ENCODE data around the gene IPO11.
"Not testable (repeated sequence)": the region's sequence is repeated elsewhere in the genome, so short reads cannot be mapped to it uniquely, and the experiment has no call there.

Gene IPO11

GRCh38 chr5:62596691-62597090 lies 184.1 kb downstream of the IPO11 start:
- DNase-seq (ENCODE audit: low read depth in 2 of 2), result no peak

GRCh38 chr5:62597314-62597713 lies 184.8 kb downstream of the IPO11 start:
- no peak for DNase-seq (ENCODE audit: low read depth in 2 of 2)

- DNase-seq (ENCODE audit: low read depth in 2 of 2), result no peak
Measured at GRCh38 chr5:62600560-62601252, 188.1 kb downstream of the IPO11 start.

- no peak for DNase-seq (ENCODE audit: low read depth in 2 of 2)
Measured at GRCh38 chr5:62603934-62604333, 191.4 kb downstream of the IPO11 start.

- DNase-seq (ENCODE audit: low read depth in 2 of 2), result no peak
Measured at GRCh38 chr5:62605638-62606037, 193.1 kb downstream of the IPO11 start.

- no peak for DNase-seq (ENCODE audit: low read depth in 2 of 2)
Measured at GRCh38 chr5:62606878-62607277, 194.3 kb downstream of the IPO11 start.

GRCh38 chr5:62607615-62608014 lies 195.1 kb downstream of the IPO11 start:
- DNase-seq (ENCODE audit: low read depth in 2 of 2), result no peak

GRCh38 chr5:62608529-62609511 lies 196.3 kb downstream of the IPO11 start:
- DNase-seq (ENCODE audit: low read depth in 2 of 2), result no peak

GRCh38 chr5:62614355-62614754 lies 201.8 kb downstream of the IPO11 start:
- DNase-seq (ENCODE audit: low read depth in 2 of 2), result no peak

- DNase-seq (ENCODE audit: low read depth in 2 of 2), result no peak
Measured at GRCh38 chr5:62616615-62617277, 204.2 kb downstream of the IPO11 start.

GRCh38 chr5:62617943-62618342 lies 205.4 kb downstream of the IPO11 start:
- DNase-seq (ENCODE audit: low read depth in 2 of 2), result no peak

GRCh38 chr5:62620761-62621160 lies 208.2 kb downstream of the IPO11 start:
- no peak for DNase-seq (ENCODE audit: low read depth in 2 of 2)

- DNase-seq (ENCODE audit: low read depth in 2 of 2), result no peak
Measured at GRCh38 chr5:62621280-62621679, 208.7 kb downstream of the IPO11 start.

GRCh38 chr5:62623271-62623670 lies 210.7 kb downstream of the IPO11 start:
- no peak for DNase-seq (ENCODE audit: low read depth in 2 of 2)

- not testable (repeated sequence) for DNase-seq (ENCODE audit: low read depth in 2 of 2)
Measured at GRCh38 chr5:62624436-62624835, 211.9 kb downstream of the IPO11 start.

- no peak for DNase-seq (ENCODE audit: low read depth in 2 of 2)
Measured at GRCh38 chr5:62626534-62626933, 214.0 kb downstream of the IPO11 start.

GRCh38 chr5:62627121-62627520 lies 214.6 kb downstream of the IPO11 start:
- DNase-seq (ENCODE audit: low read depth in 2 of 2), result no peak

- DNase-seq (ENCODE audit: low read depth in 2 of 2), result no peak
Measured at GRCh38 chr5:62627901-62628300, 215.3 kb downstream of the IPO11 start.

- DNase-seq (ENCODE audit: low read depth in 2 of 2), result no peak
Measured at GRCh38 chr5:62631909-62632580, 219.5 kb downstream of the IPO11 start.

GRCh38 chr5:62633243-62633642 lies 220.7 kb downstream of the IPO11 start:
- no peak for DNase-seq (ENCODE audit: low read depth in 2 of 2)

GRCh38 chr5:62640446-62640845 lies 227.9 kb downstream of the IPO11 start:
- no peak for DNase-seq (ENCODE audit: low read depth in 2 of 2)

- no peak for DNase-seq (ENCODE audit: low read depth in 2 of 2)
Measured at GRCh38 chr5:62642468-62642867, 229.9 kb downstream of the IPO11 start.

All from stimulated activated CD4-positive, alpha-beta T cell treated with anti-CD3 and anti-CD28 coated beads, Interleukin-1b, Interleukin-23, amount 100 ng/mL, for 1 hour (primary cell).